DMS 273 treated with DMSO at 0.1 percent for 48 hours (cell line): ENCODE measurements around the gene KCNMA1.

ENCODE experiments used
- DNase-seq: peaks from one replicate; lab custom pipeline; 2025; lab: John Stamatoyannopoulos, UW

KCNMA1 gene

GRCh38 chr10:76977046-76977445, 660.6 kb downstream of the KCNMA1 start:
- DNase-seq = no peak

- DNase-seq = no peak
Measured at GRCh38 chr10:76976142-76976541, 661.5 kb downstream of the KCNMA1 start.

- DNase-seq = no peak
Measured at GRCh38 chr10:76975126-76975525, 662.5 kb downstream of the KCNMA1 start.

GRCh38 chr10:76974017-76974691, 663.5 kb downstream of the KCNMA1 start:
- no peak for DNase-seq

- DNase-seq = no peak
Measured at GRCh38 chr10:76973091-76974016, 664.3 kb downstream of the KCNMA1 start.

- no peak for DNase-seq
Measured at GRCh38 chr10:76972541-76972940, 665.1 kb downstream of the KCNMA1 start.

GRCh38 chr10:76971547-76972170, 665.9 kb downstream of the KCNMA1 start:
- no peak for DNase-seq

GRCh38 chr10:76970711-76971519, 666.7 kb downstream of the KCNMA1 start:
- DNase-seq = no peak

GRCh38 chr10:76969366-76969948, 668.2 kb downstream of the KCNMA1 start:
- DNase-seq = no peak

- no peak for DNase-seq
Measured at GRCh38 chr10:76968483-76968882, 669.1 kb downstream of the KCNMA1 start.

GRCh38 chr10:76962851-76963250, 674.8 kb downstream of the KCNMA1 start:
- DNase-seq = no peak

GRCh38 chr10:76961841-76962240, 675.8 kb downstream of the KCNMA1 start:
- DNase-seq = no peak

- DNase-seq = no peak
Measured at GRCh38 chr10:76959111-76959510, 678.5 kb downstream of the KCNMA1 start.

- no peak for DNase-seq
Measured at GRCh38 chr10:76954838-76955237, 682.8 kb downstream of the KCNMA1 start.

- DNase-seq = no peak
Measured at GRCh38 chr10:76950354-76950753, 687.3 kb downstream of the KCNMA1 start.

- DNase-seq = no peak
Measured at GRCh38 chr10:76946270-76946669, 691.3 kb downstream of the KCNMA1 start.

- no peak for DNase-seq
Measured at GRCh38 chr10:76945166-76945565, 692.4 kb downstream of the KCNMA1 start.

- no peak for DNase-seq
Measured at GRCh38 chr10:76944640-76945039, 693.0 kb downstream of the KCNMA1 start.

GRCh38 chr10:76942628-76943416, 694.8 kb downstream of the KCNMA1 start:
- no peak for DNase-seq

- no peak for DNase-seq
Measured at GRCh38 chr10:76939933-76940468, 697.6 kb downstream of the KCNMA1 start.
